Activated naive CD8-positive, alpha-beta T cell treated with anti-CD3 and anti-CD28 coated beads, Interleukin-2, amount 50 U/mL, for 16 hours (primary cell): ENCODE measurements around the gene RASGRP1.

Experiments used
- DNase-seq: peaks from one replicate; pipeline ENCODE4 v3.0.0-alpha.2; 2020; ENCODE audit warnings: low read depth, low spot score

RASGRP1 gene

GRCh38 chr15:38506997-38507396, 57.6 kb downstream of the RASGRP1 start:
- DNase-seq, result no peak

- DNase-seq, result no peak
Measured at GRCh38 chr15:38504680-38505467, 59.7 kb downstream of the RASGRP1 start.

GRCh38 chr15:38503496-38503895, 61.1 kb downstream of the RASGRP1 start:
- no peak for DNase-seq

- no peak for DNase-seq
Measured at GRCh38 chr15:38499651-38500050, 65.0 kb downstream of the RASGRP1 start.

- DNase-seq, result no peak
Measured at GRCh38 chr15:38496151-38496550, 68.5 kb downstream of the RASGRP1 start.

GRCh38 chr15:38490242-38490922, 74.2 kb downstream of the RASGRP1 start:
- DNase-seq, result no peak

- DNase-seq, result no peak
Measured at GRCh38 chr15:38487378-38487777, 77.2 kb downstream of the RASGRP1 start.

- DNase-seq, result no peak
Measured at GRCh38 chr15:38486936-38487335, 77.7 kb downstream of the RASGRP1 start.

- no peak for DNase-seq
Measured at GRCh38 chr15:38482572-38482971, 82.0 kb downstream of the RASGRP1 start.

GRCh38 chr15:38481761-38482160, 82.9 kb downstream of the RASGRP1 start:
- no peak for DNase-seq

- DNase-seq, result no peak
Measured at GRCh38 chr15:38481113-38481512, 83.5 kb downstream of the RASGRP1 start.

- no peak for DNase-seq
Measured at GRCh38 chr15:38479756-38480155, 84.9 kb downstream of the RASGRP1 start.

GRCh38 chr15:38479266-38479665, 85.3 kb downstream of the RASGRP1 start:
- no peak for DNase-seq

- DNase-seq, result no peak
Measured at GRCh38 chr15:38477637-38478036, 87.0 kb downstream of the RASGRP1 start.

GRCh38 chr15:38476120-38476519, 88.5 kb downstream of the RASGRP1 start:
- DNase-seq, result no peak

- DNase-seq, result no peak
Measured at GRCh38 chr15:38475361-38475760, 89.3 kb downstream of the RASGRP1 start.

GRCh38 chr15:38474155-38474757, 90.4 kb downstream of the RASGRP1 start:
- no peak for DNase-seq

- no peak for DNase-seq
Measured at GRCh38 chr15:38471974-38472373, 92.6 kb downstream of the RASGRP1 start.

- DNase-seq, result no peak
Measured at GRCh38 chr15:38470816-38471215, 93.8 kb downstream of the RASGRP1 start.

- no peak for DNase-seq
Measured at GRCh38 chr15:38464675-38465074, 99.9 kb downstream of the RASGRP1 start.

- no peak for DNase-seq
Measured at GRCh38 chr15:38463893-38464292, 100.7 kb downstream of the RASGRP1 start.

- DNase-seq, result no peak
Measured at GRCh38 chr15:38461066-38461833, 103.4 kb downstream of the RASGRP1 start.
